ENCODE measurements around the gene COL4A5. TPM values are rescaled to one million over a fixed set of nuclear protein-coding genes. Genes with fewer than 3 reads are reported as not detected.
A peak's percentile ranks its signal among the peaks of the same experiment; 100 is the strongest.
"Not testable (repeated sequence)": the region's sequence is repeated elsewhere in the genome, so short reads cannot be mapped to it uniquely, and the experiment has no call there.

The COL4A5 gene
- total RNA-seq, 1 experiment from 2014 or later = 138 TPM

DNA sequence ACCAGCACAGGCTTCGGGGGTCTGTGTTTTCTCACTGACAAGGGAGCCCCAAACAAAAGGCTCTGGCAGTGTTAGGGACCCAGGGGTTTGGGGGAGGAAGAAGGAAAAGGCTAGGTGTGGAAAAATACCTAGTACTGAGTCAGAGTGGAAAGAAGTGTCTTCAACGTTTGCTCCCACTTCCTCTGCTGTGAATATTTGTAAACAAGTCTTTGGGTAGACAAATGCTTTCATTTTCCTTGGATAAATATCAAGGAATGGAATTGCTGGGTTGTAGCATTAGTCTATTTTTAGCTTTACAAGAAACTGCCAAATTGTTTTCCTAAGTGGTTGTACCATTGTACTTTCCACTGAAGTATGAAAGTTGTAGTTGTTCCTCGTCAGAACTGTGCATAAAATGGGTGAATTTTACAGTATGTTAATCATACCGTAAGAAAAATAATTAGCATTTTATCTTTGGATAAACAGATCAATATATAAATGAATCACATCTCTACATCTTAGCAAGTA is 17.4 kb downstream of the COL4A5 start:
- TF ChIP-seq, protein P1, sequence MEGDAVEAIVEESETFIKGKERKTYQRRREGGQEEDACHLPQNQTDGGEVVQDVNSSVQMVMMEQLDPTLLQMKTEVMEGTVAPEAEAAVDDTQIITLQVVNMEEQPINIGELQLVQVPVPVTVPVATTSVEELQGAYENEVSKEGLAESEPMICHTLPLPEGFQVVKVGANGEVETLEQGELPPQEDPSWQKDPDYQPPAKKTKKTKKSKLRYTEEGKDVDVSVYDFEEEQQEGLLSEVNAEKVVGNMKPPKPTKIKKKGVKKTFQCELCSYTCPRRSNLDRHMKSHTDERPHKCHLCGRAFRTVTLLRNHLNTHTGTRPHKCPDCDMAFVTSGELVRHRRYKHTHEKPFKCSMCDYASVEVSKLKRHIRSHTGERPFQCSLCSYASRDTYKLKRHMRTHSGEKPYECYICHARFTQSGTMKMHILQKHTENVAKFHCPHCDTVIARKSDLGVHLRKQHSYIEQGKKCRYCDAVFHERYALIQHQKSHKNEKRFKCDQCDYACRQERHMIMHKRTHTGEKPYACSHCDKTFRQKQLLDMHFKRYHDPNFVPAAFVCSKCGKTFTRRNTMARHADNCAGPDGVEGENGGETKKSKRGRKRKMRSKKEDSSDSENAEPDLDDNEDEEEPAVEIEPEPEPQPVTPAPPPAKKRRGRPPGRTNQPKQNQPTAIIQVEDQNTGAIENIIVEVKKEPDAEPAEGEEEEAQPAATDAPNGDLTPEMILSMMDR (IDR thresholded peaks at IDR 0.05; ENCODE audit: unreplicated experiment) = no peak
- BruUV-seq (replicated peaks) = no TSS peak
- ChIA-PET POLR2A (interaction anchor here (0.7 kb wide), 1 partner anchor 10 kb away, joined by 4 read pairs; no protein-coding TSS in a partner anchor), CTCF (no interaction called here)
- intact Hi-C loops (cut with micrococcal nuclease) = no loop called here
- no peak for DNase-seq (ENCODE audit: unreplicated experiment)
- H3K27ac Mint-ChIP-seq (ENCODE audit: low read depth, unreplicated experiment) = peak overlapping the region; percentile 79
- H3K4me1 Mint-ChIP-seq (ENCODE audit: insufficient read depth, unreplicated experiment) = no peaks in the 10 kb centered on the region
- no peak overlapping the region for H3K4me3 Mint-ChIP-seq (ENCODE audit: unreplicated experiment)
- no peaks in the 10 kb centered on the region for H3K9me3 Mint-ChIP-seq (ENCODE audit: unreplicated experiment)
- peaks cover 5% of the 10 kb centered on the region for H3K36me3 Mint-ChIP-seq (ENCODE audit: insufficient read depth, unreplicated experiment)
- peaks cover 29% of the 10 kb centered on the region for H3K27me3 Mint-ChIP-seq (ENCODE audit: insufficient read depth, unreplicated experiment)

- peaks cover 55% of the 10 kb centered on the region for H3K27me3 Mint-ChIP-seq (ENCODE audit: insufficient read depth, unreplicated experiment)
- H3K4me1 Mint-ChIP-seq (ENCODE audit: insufficient read depth, unreplicated experiment) = peaks cover 5% of the 10 kb centered on the region
- CTCF ChIA-PET = no interaction called here
- intact Hi-C loops (cut with micrococcal nuclease) = no loop called here
- H3K27ac Mint-ChIP-seq (ENCODE audit: low read depth, unreplicated experiment) = no peak overlapping the region
- TF ChIP-seq, protein P1 (IDR thresholded peaks at IDR 0.05; ENCODE audit: unreplicated experiment) = no peak
- peaks cover 15% of the 10 kb centered on the region for H3K36me3 Mint-ChIP-seq (ENCODE audit: insufficient read depth, unreplicated experiment)
- POLR2A ChIA-PET = no interaction called here
- BruUV-seq (replicated peaks) = no TSS peak
- DNase-seq (ENCODE audit: unreplicated experiment) = no peak
- no peak overlapping the region for H3K4me3 Mint-ChIP-seq (ENCODE audit: unreplicated experiment)
- no peaks in the 10 kb centered on the region for H3K9me3 Mint-ChIP-seq (ENCODE audit: unreplicated experiment)
These were observed 25.0 kb downstream of the COL4A5 start for GRCh38 chrX:108464604-108465003.

DNA sequence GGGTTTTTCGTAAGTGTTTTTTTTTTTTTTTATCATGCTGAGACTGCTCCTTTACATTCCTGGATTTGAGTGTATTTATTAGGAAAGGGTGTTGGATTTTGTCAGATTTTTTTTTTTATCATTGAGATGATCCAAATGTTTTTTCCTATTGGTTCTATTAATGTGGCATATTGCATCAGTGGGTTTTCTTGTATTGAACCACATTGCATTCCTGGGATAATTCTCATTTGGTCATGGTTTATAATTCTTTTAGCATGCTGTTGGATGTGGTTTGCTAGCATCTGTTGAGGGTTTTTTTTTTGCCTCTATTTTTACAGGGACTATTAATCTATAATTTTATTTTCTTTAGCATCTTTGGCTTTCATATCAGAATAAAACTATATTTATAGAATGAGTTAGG is 28.8 kb downstream of the COL4A5 start:
- POLR2A ChIA-PET = interaction anchor here (0.6 to 1.1 kb wide), 2 partner anchors 9 to 25 kb away, joined by 3 to 4 read pairs; no protein-coding TSS in a partner anchor
- H3K36me3 Mint-ChIP-seq (ENCODE audit: insufficient read depth, unreplicated experiment) = peaks cover 15% of the 10 kb centered on the region
- TF ChIP-seq, protein P1 (IDR thresholded peaks at IDR 0.05; ENCODE audit: unreplicated experiment) = no peak
- H3K27ac Mint-ChIP-seq (ENCODE audit: low read depth, unreplicated experiment) = no peak overlapping the region
- H3K4me3 Mint-ChIP-seq (ENCODE audit: unreplicated experiment) = no peak overlapping the region
- H3K9me3 Mint-ChIP-seq (ENCODE audit: unreplicated experiment) = peaks cover 10% of the 10 kb centered on the region
- peaks cover 72% of the 10 kb centered on the region for H3K27me3 Mint-ChIP-seq (ENCODE audit: insufficient read depth, unreplicated experiment)
- intact Hi-C loops (cut with micrococcal nuclease) = no loop called here
- DNase-seq (ENCODE audit: unreplicated experiment) = no peak
- no TSS peak for BruUV-seq (replicated peaks)
- H3K4me1 Mint-ChIP-seq (ENCODE audit: insufficient read depth, unreplicated experiment) = peaks cover 9% of the 10 kb centered on the region
- CTCF ChIA-PET = no interaction called here

DNA sequence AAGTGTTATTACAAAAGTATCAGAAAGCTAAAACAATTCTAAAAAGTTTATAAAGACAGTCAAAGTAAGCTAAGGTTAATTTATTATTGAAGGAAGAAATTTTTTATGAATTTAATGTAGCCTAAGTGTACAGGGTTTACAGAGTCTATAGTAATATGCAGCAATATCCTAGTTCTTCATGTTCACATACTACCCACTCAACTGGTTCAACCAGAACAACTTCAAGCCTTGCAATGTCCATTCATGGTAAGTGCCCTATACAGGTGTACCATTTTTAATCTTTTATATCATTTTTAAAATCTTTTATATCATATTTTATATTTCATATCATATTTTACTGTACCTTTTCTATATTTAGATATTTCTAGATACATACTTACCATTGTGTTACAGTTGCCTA is 34.3 kb downstream of the COL4A5 start:
- DNase-seq (ENCODE audit: unreplicated experiment) = no peak
- TF ChIP-seq, protein P1 (IDR thresholded peaks at IDR 0.05; ENCODE audit: unreplicated experiment) = no peak
- POLR2A ChIA-PET = interaction anchor here (0.9 kb wide), 1 partner anchor 250 kb away, joined by 3 read pairs; no protein-coding TSS in a partner anchor
- no TSS peak for BruUV-seq (replicated peaks)
- peaks cover 59% of the 10 kb centered on the region for H3K27me3 Mint-ChIP-seq (ENCODE audit: insufficient read depth, unreplicated experiment)
- H3K4me3 Mint-ChIP-seq (ENCODE audit: unreplicated experiment) = no peak overlapping the region
- intact Hi-C loops (cut with micrococcal nuclease) = no loop called here
- CTCF ChIA-PET = no interaction called here
- no peak overlapping the region for H3K27ac Mint-ChIP-seq (ENCODE audit: low read depth, unreplicated experiment)
- peaks cover 10% of the 10 kb centered on the region for H3K9me3 Mint-ChIP-seq (ENCODE audit: unreplicated experiment)
- peaks cover 5% of the 10 kb centered on the region for H3K4me1 Mint-ChIP-seq (ENCODE audit: insufficient read depth, unreplicated experiment)
- peaks cover 6% of the 10 kb centered on the region for H3K36me3 Mint-ChIP-seq (ENCODE audit: insufficient read depth, unreplicated experiment)

DNA sequence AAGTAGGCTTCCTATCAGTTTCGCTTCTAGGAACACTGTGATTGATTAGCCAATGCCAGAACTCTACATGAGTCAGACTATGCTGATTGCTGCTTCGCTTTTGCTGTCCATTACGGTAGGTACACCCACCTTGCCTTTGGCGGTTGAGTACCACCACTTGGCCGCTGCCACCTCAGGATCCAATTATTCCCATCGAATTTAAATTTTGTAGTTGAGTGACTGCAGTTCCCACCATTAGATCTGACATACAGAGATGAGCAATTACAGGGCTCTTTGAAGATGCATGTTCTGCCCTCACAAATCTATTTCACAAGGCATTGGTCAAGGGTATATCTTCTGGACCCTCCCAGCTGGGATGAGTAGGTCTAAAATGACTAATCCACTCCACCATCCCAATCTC is 41.9 kb downstream of the COL4A5 start:
- H3K4me3 Mint-ChIP-seq (ENCODE audit: unreplicated experiment); H3K4me1 Mint-ChIP-seq (ENCODE audit: insufficient read depth, unreplicated experiment); POLR2A ChIA-PET; H3K9me3 Mint-ChIP-seq (ENCODE audit: unreplicated experiment); DNase-seq (ENCODE audit: unreplicated experiment); intact Hi-C loops (cut with micrococcal nuclease); H3K27ac Mint-ChIP-seq (ENCODE audit: low read depth, unreplicated experiment); BruUV-seq (replicated peaks): not testable (repeated sequence)
- peaks cover 76% of the 10 kb centered on the region for H3K27me3 Mint-ChIP-seq (ENCODE audit: insufficient read depth, unreplicated experiment)
- H3K36me3 Mint-ChIP-seq (ENCODE audit: insufficient read depth, unreplicated experiment) = peaks cover 37% of the 10 kb centered on the region
- CTCF ChIA-PET = interaction anchor here (0.7 kb wide), 1 partner anchor 8 kb away, joined by 3 read pairs; no protein-coding TSS in a partner anchor

Measured in MCF 10A (cell line).